T-helper 2 cell treated with Interferon-gamma antibody and Interleukin-4, amounts not matched to agents 100 ng/mL and 5 ng/mL, for 36 hours (primary cell): Measurements from ENCODE around the gene C19orf85. TPM values are rescaled to one million over a fixed set of nuclear protein-coding genes. Genes with fewer than 3 reads are reported as not detected.
"Not testable (repeated sequence)": the region's sequence is repeated elsewhere in the genome, so short reads cannot be mapped to it uniquely, and the experiment has no call there.

Experiments
- intact Hi-C: fragments of 100-400 bp; cut with micrococcal nuclease; formaldehyde crosslinking; loops from one replicate; pipeline ENCODE4 v1.15.1; 2023
- total RNA-seq: library from RNA; stranded (reverse); gene quantifications from 2 replicates; pipeline ENCODE4 v1.2.3, GENCODE V29; 2022

Gene C19orf85
- total RNA-seq, 1 donor from 2014 or later = not detected

GRCh38 chr19:55444646-55445045 lies 19.9 kb downstream of the C19orf85 start:
- intact Hi-C loops = no loop called here

GRCh38 chr19:55443824-55444480 lies 20.6 kb downstream of the C19orf85 start:
- intact Hi-C loops = no loop called here

DNA sequence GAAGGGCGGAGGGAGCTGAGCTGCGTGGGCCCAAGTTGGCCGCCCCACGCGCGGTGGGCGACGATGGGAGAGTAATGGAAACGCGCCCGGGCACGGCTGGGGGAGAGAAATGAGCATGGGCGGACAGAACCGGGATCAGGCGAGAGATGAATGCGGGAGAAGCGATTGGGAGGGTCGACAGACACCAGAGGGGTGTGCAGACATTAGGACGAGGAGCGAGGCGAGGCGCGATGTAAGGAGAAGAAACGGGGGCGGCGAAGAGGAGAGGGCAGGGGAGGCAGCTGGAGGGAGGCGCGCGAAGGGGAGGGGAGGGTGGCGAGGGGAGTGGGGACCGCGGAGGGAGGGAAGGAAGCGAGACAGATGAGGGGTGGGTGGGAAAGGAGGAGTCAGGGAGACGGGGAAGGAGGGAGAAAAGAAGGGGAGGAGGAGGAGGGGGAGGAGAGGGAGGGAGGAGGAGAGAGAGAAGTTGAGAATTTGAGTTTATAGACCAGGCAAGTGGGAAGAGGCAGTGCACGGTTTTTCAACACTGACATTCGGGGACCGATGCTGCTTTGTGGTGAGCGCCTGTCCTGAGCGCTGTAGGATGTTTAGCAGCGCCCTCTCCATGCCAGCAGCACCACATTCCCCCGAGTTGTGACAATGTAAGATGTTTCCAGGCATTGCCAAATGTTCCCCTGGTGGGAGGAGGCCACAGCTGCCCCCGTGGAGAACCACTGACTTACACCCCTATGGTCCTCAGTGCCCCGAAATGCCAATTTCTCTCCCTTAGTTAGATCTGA lies 21.3 kb downstream of the C19orf85 start, which contains the start of gene SHISA7:
Gene SHISA7, minus strand, starts transcription at position 256 of the 779 bp plus-strand sequence. CDS start 437 bp downstream, outside the sequence.
- intact Hi-C loops = no loop called here

- intact Hi-C loops = no loop called here
Measured at GRCh38 chr19:55442372-55442961, 22.1 kb downstream of the C19orf85 start.

GRCh38 chr19:55441692-55442321 lies 22.7 kb downstream of the C19orf85 start:
- intact Hi-C loops = no loop called here

DNA sequence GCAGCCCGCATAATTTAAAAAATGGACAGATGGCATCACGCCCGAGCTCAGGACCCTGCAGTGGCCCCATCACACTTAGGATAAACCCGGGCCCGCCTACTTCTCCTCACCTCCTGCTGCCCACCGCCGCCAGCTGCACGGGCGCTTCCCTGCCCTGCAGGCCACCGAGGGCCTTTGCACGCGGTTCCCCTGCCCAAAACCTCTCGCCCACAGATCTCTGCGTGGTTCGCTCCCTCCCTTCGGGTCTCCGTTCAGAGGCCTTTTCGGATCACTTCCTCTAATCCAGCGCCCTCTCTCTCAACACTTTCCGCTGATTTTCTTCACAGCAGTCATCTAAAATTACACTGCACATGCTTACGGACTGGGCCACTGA lies 23.2 kb downstream of the C19orf85 start:
- intact Hi-C loops = no loop called here

DNA sequence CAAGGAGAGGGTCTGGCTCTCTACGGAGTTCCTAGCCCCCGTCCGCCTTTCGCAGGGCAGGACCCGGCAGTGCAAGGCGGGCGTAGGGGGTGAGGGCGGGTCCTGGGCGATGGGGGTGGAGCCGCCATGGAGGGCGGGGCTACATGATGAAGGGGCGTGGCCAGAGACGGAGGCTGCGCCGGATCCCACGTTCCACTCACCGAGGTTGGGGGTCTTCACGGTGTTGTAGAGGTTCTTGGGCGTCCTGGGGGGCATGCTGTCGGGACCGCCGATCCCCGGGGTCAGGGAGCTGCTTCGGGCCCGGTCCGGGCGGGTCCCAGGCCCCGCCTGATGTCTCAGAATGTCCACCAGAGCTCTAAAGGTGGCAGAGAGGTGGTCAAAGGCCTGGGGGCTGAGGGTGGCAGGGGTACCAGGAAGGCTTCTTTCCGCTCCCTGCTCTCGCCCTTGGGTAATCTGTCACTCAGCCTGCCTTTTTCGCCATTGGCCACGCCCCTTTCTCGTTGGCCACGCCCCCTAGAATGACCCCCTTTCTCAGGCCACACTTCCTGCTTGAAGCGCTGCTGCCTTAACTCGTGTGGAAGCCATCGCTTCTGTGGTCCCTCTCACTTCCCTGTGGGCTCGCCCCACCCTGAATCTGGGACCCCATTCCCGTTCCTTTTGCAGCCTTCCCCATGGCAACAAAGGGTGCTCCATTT lies 24.0 kb downstream of the C19orf85 start:
- intact Hi-C loops = no loop called here

- intact Hi-C loops = no loop called here
Measured at GRCh38 chr19:55439052-55439451, 25.5 kb downstream of the C19orf85 start.

DNA sequence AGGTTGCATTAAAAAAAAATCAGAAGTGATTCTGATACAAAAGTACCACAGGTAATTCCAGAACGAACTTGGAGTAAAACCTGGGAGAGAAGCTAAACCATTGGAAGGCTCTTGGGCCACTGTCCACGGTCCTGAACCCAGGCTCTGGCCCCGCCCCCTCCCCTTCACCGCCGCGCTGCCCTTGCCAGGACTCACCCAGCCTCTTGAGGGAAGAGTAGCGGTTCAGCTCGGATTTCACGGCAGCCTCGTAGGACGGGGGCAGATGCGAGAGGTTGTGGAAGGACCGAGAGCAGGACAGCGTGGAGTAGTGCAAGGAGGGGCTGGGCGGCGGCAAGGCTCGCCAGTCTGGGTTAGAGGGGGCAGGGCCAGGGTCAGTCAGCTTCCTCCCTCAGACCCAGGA lies 27.1 kb downstream of the C19orf85 start:
- intact Hi-C loops = no loop called here

DNA sequence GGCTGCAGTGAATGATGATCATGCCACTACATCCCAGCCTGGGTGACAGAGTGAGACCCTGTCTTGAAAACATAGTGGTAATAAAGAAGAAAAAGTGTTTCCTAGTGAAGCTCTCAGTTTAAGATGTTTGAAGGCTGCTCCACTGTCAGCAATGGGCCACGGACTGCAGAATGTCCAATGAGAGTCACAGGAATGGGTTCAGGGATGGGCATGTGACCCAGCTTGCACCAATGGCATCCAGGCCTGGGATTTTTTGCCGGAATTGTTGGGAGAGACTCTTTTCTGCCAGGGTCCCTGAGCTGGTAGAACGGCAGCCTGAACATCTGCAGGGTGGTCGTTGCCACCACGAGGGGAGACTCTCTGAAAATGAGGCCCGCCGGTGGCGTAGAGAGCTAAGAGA lies 27.7 kb downstream of the C19orf85 start:
- intact Hi-C loops = no loop called here

DNA sequence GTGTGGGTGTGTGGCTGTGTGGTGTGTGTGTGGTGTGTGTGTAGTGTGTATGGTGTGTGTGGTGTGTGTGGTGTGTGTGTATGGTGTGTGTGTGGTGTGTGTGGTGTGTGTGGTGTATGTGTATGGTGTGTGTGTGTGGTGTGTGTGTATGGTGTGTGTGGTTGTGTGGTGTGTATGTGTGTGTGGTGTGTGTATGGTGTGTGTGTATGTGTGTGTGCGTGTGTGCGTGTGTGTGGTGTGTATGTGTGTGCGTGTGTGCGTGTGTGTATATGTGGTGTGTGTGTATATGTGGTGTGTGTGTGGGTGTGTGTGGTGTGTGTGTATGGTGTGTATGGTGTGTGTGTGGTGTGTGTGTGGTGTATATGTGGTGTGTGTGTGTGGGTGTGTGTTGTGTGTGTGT lies 29.5 kb downstream of the C19orf85 start:
- intact Hi-C loops = no loop called here

DNA sequence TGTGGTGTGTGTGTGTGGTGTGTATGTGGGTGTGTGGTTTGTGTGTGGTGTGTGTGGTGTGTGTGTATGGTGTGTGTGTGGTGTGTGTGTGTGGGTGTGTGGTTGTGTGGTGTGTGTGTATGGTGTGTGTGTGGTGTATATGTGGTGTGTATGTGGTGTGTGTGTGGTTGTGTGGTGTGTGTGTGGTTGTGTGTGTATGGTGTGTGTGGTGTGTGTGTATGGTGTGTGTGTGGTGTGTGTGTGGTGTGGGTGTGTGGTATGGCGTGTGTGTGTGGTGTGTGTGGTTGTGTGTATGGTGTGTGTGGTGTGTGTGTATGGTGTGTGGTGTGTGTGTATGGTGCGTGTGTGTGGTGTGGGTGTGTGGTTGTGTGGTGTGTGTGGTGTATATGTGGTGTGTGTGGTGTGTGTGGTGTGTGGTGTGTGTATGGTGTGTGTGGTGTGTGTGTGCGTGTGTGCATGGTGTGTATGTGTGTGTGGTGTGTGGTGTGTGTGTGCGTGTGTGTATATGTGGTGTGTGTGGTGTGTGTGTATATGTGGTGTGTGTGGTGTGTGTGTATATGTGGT lies 30.1 kb downstream of the C19orf85 start:
- intact Hi-C loops = no loop called here

GRCh38 chr19:55433292-55433691 lies 31.3 kb downstream of the C19orf85 start:
- intact Hi-C loops = no loop called here

- intact Hi-C loops = no loop called here
Measured at GRCh38 chr19:55432241-55432959, 32.2 kb downstream of the C19orf85 start.

DNA sequence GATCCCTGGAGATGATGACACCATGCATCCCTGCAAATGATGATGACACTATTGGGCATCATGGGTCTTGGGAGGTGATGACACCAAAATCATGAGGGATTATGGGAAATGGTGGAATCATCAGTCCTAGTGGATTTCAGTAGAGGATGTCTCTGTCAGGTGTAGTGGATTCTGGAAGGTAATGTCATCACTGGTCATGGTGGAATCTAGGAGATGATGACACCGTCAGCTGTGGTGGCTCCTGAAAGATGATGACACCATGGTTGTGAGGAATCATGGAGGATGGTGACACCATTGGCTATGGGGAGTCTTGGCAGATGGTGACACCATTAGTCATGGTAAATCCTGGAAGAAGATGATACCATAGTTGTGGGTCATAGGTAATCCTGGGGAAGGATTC lies 33.4 kb downstream of the C19orf85 start:
- intact Hi-C loops = no loop called here

- intact Hi-C loops = no loop called here
Measured at GRCh38 chr19:55426042-55426441, 38.5 kb downstream of the C19orf85 start.

- intact Hi-C loops = no loop called here
Measured at GRCh38 chr19:55424518-55424917, 40.0 kb downstream of the C19orf85 start.

DNA sequence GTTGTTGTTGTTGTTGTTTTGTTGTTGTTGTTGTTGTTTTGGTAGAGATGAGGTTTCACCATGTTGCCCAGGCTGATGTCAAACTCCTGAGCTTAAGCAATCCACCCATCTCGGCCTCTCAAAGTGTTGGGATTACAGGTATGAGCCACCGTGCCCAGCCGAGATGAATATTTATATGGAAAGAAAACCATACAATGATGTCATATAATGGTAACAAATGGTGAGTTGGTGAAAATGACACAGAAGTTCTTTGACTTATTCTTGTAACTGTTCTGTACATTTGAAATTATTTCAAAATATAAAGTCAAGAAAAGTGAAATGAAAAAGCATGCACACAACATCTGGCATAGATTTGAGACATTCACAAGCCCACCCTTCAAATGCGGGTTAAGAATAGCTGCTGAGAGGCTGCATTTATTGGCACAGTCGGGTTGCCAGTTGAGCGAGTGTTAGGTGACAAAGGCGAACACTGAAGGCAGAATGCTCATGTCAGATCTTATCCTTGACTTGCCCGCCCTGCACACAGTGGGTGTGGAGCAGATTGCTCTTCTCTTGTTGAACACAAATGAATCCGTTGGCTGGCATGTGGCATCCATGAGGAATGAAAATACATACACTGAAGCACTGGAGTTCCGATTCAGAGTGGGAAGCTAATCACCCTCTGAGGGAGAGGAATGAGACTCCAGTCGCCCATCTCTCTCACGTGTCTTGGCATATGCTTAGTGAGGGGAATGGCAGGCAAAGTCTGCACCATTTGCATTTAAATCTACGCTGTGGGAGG lies 41.1 kb downstream of the C19orf85 start:
- intact Hi-C loops = no loop called here

DNA sequence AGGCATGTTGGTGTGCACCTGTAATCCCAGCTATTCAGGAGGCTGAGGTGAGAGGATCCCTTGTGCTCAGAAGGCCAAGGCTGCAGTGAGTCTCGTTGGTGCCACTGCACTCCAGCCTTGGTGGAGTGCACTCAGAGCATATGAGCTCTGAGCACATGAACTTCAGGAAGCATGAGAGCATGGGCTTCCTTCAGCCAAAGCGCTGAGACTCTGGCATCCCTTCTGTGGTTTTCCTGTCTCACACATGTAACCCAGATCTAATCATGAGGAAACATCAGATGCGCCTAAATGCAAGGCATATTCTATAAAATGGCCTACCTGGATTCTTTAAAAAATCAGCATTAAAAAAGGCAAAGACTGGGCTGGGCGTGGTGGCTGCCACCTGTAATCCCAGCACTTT lies 43.3 kb downstream of the C19orf85 start:
- intact Hi-C loops = not testable (repeated sequence)
